ENCODE data around the gene NEURL1.
"Not testable (repeated sequence)": the region's sequence is repeated elsewhere in the genome, so short reads cannot be mapped to it uniquely, and the experiment has no call there.

The NEURL1 gene

DNA sequence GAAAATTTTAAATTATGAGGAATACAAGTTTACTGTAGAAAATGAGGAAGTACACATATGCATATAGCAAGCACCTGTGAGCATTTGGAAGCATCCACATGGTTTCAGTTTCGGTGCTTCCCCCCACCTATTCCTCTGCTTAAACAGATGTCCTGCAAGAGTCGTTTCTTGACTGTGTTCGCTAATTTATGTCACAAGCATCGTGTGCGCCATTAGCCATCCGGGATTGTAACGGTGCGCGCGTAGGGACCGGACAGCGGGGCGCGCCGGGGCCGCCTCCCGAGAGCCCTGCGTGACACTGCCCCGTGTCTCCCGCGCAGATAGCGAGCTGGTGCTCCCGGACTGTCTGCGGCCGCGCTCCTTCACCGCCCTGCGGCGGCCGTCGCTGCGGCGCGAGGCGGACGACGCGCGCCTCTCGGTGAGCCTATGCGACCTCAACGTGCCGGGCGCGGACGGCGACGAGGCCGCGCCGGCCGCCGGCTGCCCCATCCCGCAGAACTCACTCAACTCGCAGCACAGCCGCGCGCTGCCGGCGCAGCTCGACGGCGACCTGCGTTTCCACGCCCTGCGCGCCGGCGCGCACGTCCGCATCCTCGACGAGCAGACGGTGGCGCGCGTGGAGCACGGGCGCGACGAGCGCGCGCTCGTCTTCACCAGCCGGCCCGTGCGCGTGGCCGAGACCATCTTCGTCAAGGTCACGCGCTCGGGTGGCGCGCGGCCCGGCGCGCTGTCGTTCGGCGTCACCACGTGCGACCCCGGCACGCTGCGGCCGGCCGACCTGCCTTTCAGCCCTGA, 90.9 kb downstream of the NEURL1 start:
- DNase-seq (ENCODE audit: low read depth in 3 of 3) = peak; percentile 15 to 63 (median 31)

DNA sequence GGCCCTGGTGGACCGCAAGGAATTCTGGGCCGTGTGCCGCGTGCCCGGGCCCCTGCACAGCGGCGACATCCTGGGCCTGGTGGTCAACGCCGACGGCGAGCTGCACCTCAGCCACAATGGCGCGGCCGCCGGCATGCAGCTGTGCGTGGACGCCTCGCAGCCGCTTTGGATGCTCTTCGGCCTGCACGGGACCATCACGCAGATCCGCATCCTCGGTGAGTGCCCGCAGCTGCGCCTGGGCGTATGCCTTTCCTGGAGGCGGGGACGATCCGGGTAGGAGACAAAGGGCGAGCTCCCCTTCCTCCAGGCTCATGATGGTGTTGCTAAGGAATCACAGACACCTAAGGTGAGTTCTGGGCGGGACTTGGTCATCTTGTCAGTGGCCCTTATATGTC, 91.5 kb downstream of the NEURL1 start:
- no peak for DNase-seq (ENCODE audit: low read depth in 3 of 3)

DNA sequence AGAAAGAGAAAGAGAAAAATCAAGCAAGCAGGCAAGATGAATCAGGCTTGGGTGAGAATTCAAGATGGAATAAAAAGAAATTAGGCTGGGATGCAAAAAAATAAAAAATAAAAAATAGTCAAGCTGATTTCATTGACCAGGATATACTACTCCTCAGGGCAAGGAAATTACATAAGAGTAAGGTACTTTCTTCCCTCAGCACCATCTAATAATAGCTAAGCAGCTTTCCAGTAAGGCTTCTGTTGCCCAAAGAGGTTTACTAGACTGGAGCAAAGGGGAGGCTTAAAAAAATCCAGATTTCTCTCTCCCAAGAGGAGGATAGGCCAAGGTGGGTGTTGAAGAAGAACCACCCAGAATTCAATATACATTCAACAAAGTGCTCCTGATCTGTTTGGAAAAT, 93.6 kb downstream of the NEURL1 start:
- no peak for DNase-seq (ENCODE audit: low read depth in 3 of 3)

DNA sequence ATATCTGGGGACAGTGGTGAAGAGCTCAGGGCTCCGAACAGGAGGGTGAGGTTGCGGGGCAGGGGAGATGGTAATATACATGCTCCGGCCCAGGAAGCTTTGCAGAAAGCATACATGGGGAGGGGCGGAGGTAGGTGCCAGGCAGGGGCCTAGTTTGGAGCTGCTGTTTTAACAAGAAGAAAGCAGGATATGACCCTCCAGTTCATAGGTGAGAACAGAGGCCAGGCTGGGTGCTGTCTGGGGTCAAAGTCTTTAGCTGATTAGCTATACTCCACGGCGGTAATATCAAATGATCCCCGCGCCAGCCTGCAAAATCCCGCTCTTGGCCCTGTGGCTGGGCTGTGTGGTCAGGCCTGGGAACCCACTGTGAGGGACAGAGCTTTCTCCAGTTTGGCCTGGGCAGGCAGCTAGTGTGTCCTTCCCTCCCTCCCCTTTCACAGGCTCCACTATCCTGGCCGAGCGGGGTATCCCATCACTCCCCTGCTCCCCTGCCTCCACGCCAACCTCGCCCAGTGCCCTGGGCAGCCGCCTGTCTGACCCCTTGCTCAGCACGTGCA, 95.6 kb downstream of the NEURL1 start:
- DNase-seq (ENCODE audit: low read depth in 3 of 3) = no peak

DNA sequence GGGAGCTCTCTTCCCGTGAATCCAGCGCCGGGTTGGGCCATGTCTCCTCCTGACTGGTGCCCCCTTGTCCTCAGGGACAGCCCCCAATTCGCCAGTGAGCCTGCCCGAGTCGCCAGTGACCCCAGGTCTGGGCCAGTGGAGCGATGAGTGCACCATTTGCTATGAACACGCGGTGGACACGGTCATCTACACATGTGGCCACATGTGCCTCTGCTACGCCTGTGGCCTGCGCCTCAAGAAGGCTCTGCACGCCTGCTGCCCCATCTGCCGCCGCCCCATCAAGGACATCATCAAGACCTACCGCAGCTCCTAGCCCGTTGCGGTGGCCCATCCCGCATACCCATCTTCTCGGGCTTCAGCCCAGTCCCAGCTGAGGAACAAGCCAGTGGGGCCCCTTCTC, 96.6 kb downstream of the NEURL1 start:
- no peak for DNase-seq (ENCODE audit: low read depth in 3 of 3)

DNA sequence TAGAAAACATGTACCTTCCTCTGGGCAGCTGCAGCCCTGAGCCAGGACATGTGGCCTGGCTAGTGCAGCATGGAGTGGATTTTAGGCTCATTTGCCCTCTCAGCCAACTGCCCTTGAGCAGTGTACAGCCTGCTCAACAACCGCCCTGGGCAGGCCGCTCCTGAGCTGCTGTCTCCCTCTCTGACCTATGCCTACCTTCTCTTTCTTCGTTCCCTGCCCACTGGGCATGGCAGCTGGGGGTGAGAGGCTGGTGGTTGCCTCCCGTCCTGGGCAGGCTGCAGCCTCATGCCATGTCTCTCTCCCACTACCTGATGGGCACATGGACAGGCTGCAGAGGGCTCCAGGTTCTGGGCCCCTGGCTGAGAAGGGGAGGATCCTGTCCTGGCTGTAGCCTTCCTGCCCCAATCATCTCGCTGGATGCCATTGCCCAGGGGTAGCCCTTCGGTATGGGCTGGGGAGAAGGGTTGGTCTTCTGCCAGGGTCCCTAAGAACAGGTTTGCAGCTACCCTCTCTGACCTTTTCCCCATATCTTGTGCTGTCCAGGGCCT, 97.3 kb downstream of the NEURL1 start:
- DNase-seq (ENCODE audit: low read depth in 3 of 3) = no peak

DNA sequence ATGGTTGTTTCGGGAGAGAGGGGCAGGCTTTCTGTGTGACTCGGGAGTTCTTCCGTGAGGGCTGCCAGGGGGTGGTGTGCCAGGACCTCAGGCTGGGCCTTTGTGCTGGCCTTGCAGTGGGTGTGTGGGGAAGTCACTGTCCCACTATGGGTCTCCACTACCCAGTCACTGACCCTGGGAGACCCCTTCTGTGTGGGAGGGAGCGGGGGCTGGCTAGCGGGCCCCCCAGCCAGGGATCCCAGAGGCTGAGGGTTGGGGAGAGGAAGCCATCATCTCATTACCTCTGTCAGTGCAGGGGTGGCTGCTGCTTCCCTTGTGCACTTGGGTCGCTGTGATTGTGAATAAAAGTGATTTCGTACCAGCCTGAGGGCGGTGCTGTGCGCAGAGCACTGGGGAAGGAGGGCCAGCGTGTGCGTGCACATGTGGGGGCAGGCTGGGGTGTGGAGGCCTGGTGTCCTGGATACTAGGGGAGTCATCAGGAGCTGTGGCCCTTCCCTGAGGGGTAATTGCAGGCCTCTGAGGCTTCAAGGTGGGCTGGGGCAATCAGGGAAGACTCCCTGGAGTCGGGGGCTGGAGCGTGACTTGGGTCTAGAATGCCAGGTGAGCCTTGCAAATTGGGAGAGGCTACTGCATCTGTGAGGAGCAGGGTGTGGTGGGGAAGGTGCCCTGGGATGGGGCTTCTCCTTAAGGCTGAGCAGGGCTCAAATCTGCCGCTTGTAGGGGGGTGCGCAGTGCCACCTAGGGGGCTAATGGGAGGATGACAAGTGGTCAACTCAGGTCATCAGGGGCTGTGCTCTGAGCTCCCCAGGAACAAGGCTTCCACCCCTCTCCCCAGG, 98.9 kb downstream of the NEURL1 start:
- peak in 2 of 3 experiments; percentile 21 to 44 for DNase-seq (ENCODE audit: low read depth in 3 of 3)

DNA sequence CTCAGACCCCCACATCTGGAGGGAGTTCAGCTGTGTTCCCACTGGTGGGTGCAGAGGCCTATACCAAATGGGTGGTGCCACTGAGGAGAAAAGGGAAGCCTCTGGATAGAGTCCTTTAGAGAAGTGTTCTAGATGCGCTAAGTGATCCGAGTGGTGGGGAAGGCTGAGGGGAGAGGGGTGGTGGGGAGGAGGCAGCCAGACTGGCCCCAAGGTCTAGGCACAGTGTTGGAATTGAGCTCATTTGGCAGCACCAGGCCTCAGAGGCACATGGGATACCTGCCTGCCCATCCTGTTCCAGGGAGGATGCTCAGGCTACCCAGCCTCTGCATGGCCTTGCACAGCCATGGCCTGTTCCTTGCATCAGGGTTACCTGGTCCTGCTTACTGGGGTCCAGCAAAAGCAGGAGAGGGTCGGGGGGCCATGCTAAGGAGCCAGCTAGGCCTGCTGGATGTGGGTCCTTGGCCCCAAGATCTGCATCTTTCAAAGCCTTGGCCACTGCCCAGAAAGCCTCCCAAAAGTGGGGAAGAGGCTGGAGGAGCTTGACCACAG, 99.6 kb downstream of the NEURL1 start:
- no peak for DNase-seq (ENCODE audit: low read depth in 3 of 3)

DNA sequence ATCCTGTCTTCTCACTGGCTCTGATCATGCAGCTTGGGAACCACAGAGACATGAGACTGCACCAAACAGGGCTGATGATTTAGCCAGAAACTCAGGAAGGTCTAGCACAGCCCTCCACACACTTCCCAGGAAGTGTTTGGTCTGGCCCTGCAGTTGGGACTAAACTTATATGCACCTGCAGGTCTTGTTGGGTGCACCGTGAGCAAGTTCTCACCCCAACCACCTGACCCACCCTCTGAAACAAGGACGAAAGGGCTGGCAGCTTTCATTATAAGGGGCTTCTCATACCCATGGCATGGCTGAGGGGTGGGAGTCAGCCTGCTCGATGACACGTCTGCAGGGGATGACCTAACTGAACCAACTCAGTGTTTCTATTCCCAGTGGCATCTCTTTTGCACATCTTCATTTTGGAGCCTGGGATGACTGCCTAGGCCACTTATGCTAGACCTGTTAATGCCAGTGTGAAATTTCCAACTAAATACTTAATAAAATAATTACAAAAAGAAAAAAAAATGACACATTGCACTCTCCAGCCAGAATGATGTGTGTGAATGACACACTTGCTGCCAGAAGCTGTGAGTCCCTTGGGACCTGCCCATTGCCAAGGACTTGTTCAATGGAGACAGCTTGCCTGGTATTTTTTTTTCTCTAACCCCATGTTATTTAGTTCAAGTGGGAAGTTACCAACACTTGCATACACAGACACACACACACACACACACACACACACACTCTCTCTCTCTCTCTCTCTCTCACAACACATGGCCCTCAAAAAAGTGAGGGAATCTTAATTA, 102.6 kb downstream of the NEURL1 start:
- DNase-seq (ENCODE audit: low read depth in 3 of 3) = no peak

DNA sequence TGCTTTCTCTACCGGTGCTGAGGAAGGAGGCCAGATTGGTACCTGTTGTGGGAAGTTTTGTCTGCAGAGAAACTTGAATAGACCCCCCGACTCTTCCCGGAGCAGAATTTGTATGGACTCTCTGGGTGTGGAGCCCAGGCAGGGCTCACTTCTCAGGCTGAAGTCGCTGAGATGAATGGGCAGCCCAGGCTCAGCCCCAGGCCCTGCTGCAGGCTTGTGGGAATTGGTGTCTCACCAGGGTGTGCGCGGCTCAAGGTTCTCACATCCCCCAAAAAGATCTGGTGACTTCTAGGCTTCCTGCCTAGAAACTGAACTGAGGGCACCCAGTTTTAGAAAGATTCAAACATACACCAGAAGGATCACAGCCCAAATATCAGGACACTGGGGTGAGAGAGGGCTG, 103.5 kb downstream of the NEURL1 start:
- no peak for DNase-seq (ENCODE audit: low read depth in 3 of 3)

DNA sequence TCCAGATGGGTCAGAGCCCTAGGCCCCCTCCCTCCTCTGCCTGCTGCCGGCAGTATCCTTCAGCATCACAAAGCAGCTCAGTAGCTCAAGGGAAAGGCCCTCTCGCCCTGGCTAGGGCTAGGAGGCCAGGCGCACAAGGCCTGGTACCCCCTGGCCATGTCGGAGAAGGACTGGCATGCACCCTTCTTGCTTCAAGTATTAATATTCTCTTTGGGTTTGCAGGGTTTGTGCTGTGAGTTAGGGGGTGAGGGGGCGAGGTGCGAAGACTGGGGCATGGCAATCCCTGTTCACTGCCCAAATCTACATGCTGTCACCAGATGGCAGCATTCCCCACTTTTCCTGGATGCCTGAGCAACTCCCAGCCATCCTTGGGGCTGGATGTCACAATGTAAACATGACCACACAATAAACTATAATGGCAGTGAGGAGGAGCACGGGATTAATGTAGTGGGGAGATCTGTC, 105.2 kb downstream of the NEURL1 start:
- peak in 1 of 3 experiments; percentile 11 for DNase-seq (ENCODE audit: low read depth in 3 of 3)

DNA sequence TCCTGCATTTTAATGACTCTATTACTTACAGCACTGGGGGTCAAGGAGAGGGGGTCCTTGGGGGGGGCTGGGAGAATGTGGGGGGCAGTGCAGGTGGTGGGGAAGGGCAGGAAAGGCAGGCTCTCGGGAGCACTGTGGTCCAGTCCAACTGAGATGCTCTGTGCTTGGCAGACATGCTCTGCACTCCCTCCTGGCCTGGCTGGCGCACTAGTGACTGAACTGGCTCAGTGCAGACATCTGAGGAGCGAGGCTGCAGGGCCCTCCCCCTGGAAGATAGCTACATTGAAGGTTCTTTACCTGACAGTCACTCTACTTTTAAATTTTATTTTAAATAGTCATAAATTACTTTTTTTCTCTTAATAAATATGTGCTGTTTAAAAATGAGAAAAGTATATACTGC, 105.7 kb downstream of the NEURL1 start:
- no peak for DNase-seq (ENCODE audit: low read depth in 3 of 3)

DNA sequence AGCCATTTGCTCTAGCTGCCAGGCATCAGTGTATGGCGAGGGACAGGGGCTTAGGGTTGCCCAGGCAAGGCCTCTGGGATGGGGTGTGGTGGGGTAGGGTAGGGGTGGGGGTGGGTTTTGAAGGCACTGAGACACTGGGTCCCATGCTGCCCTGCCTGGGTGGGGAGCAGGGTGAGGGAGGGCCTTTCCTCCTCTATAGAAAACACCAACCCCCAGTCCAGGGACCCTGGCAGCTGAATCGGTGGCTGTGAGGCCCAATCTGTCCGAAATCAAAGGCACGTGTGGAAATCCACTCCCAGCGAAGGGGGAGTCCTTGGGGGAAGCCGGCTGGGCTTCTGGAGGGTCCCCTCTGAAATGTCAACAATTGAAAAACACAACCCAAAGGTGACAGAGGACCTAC, 106.4 kb downstream of the NEURL1 start:
- DNase-seq (ENCODE audit: low read depth in 3 of 3) = no peak

DNA sequence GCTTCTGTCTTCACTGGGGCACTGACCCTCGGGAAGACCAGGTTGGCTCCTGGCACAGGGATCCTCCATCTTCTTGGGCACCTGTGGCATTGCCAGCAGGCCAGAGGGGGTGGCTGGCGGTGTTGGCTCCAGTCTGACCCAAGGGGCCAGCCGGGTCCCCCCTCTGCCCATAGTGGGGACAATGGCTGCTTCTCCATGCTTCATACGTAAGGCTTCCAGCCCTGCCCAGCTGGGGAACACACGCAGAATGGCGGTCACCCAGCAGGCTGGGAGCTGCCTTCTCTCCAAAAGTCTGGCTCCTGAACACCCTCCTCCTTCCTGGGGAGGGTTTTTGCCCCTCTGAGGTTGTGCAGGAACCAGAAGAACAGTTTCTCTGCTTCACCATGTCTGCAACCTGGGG, 106.8 kb downstream of the NEURL1 start:
- DNase-seq (ENCODE audit: low read depth in 3 of 3) = no peak

DNA sequence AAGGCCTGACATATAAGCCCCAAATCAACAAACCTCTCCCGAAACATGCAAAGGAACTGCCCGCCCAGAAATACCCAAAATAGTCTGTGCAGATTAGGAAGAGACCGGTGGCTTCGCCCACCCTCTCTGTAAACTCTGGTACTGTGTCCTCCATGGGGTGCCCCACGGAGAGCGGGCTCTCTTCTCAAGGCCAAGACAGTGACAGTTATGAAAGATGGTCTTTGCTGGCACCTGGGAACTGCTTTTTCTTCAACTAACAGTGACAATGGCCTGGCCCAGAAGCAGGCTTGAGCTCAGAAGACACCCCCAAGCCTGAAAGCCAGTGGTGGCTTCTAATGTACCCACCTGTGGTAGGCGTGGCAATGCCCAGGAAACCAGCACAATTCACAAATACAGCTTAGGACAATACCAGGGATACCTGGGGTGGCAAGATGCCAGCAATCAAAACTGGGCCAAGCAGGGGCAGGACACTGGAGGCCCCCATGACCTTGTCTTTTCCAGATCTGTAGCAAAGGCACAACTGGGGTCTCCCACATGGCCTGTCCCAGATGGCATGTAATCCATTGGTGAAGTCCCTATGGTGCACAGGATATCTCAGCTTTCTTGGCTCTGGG, 107.6 kb downstream of the NEURL1 start:
- no peak for DNase-seq (ENCODE audit: low read depth in 3 of 3)

DNA sequence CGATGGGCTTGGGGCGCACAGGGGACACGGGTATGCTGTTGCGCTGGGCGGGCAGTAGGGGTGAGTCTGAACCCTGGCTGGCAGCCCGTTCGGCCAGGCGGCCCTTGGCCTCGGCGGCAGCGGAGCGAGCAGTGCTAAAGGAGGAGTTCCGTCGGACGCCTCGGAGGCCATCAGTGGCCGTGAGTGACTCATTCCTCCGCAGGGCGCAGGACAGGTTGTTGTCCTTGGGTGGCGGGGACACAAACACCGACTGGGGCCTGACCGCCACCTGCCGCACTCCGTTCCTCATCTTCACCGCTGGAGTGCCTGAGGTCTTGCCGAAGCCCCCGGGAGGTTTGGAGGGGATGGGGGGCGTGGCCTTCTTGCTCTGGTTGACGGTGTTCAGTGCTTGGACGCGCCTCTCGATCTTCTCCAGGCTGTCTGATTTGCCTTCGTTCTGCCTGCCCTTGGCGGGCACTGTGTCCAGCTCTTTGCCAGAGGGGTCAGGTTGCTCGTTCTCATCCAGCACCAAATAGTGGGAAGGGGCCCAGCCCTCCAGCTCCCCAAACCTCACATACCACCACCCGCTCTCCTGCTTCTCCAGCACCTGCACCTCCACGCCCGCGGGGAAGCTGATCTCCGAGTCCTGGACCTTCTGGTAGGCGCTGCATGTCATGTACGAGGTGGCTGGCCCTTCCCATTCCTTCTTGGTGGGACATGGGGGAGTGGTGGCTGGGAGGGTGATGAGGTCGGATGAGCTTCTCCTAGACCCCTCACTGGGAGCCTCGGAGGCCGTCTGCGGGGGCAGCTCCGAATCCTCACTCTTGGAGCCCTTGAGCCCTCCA, 108.7 kb downstream of the NEURL1 start:
- DNase-seq (ENCODE audit: low read depth in 3 of 3) = no peak

DNA sequence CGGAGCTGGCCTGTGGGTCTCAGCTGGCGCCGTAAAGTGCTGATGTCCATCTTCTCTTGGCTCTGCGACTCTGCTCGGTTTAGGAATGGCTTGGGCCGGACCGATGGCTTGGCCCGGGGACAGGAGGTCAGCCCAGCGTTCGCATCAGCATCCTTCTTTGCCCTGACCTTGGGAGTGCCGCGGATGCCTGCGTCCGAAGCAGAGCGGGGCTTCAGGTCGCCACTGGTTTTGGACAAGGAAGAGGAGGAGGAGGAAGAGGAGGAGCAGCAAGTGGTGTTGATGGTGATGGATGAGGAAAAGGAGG, 109.3 kb downstream of the NEURL1 start:
- no peak for DNase-seq (ENCODE audit: low read depth in 3 of 3)

DNA sequence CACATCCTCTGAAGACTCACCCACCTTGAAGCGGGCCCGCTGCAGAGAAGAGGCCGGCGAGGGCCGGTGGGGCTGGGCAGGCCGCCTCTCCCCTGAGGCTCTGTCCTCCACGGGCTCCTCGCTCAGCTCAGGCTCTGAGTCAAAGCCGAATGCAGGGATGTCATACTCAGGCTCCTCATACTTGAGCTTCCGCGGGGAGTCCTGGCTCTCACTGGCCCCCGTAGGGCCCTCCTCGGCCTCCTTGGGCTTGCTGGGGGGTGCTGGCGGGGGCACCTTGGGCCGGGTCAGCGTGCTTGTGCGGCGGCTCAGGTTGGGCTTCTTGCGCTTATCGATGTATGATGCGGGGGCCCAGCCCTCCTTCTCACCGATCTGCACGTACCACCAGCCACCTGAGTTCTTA, 109.9 kb downstream of the NEURL1 start:
- no peak for DNase-seq (ENCODE audit: low read depth in 3 of 3)

DNA sequence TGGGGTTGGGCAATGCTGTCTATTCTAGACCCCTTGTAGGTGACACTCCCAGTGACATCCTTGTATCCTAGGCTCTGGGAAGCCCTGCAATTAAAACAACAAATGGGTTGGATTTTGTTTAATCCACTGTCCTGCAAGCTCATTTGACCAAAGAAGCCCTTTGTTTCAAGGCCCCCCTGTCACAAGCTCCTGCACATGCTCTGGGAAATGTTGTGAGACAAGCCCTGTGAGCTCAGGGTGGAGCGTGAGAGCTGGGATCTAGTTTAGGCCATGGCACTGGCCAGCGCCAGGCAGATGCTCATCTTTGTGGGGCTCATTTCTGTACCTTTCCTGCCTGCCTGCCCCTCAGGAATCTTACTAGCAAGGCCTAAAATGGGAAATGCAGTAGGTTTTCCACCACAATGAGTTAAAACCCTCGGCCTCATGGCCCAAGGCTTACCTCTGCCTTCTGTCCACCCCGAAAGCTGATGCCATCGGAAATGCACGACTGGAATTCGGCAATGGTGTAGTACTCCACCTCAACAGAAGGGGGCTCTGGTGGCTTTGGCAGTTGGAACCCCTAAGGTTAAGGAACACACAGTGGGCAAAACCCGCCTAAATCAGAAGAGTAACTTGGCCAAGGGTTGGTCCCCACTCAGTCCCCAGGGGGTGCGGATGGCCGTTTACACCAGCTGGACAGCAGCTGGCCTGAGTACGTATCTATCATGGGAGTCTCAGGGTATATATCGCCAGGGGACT, 112.0 kb downstream of the NEURL1 start:
- DNase-seq (ENCODE audit: low read depth in 3 of 3) = peak in 2 of 3 experiments; percentile 20 to 30

DNA sequence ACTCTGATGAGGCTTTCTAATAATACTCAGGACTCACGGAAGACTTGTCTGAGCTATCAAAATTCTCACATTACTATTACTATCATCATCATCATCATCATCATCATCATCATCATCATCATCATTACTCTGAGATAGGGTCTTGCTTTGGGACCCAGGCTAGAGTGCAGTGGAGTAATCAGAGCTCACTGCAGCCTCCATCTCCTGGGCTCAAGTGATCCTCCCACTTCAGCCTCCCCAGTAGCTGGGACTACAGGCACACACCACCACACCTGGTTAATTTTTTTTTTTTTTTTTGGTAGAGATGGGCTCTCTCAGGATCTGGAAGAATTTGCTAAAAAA, 112.6 kb downstream of the NEURL1 start:
- DNase-seq (ENCODE audit: low read depth in 3 of 3) = not testable (repeated sequence)

All from stimulated activated CD4-positive, alpha-beta T cell treated with anti-CD3 and anti-CD28 coated beads, TNF-alpha, amount 100 ng/mL, for 24 hours (primary cell).